GM12891 (cell line): ENCODE results near the gene DLGAP1.

Source experiments
- PAX5 ChIP-seq: IDR thresholded peaks from 2 replicates; pipeline ENCODE4 v1.6.1; 2011; ENCODE audit warnings: low read length, moderate library complexity, mild to moderate bottlenecking; ENCODE audit not compliant: insufficient read depth, severe bottlenecking
- POLR2A ChIP-seq: IDR thresholded peaks from 2 replicates; pipeline ENCODE4 v1.6.1; 2011; ENCODE audit warnings: low read depth, low read length, control low read depth
- POLR2AphosphoS5 ChIP-seq: IDR thresholded peaks from 2 replicates; pipeline ENCODE4 v1.6.1; 2011; ENCODE audit warnings: low read depth, low read length, control low read depth
- TAF1 ChIP-seq: IDR thresholded peaks from 2 replicates; pipeline ENCODE4 v1.6.1; 2011; ENCODE audit warnings: low read depth, low read length, control low read depth

- no peak for TF ChIP-seq PAX5
- TF ChIP-seq POLR2AphosphoS5 = no peak
- no peak for TF ChIP-seq POLR2A
- no peak for TF ChIP-seq TAF1
Observed at GRCh38 chr18:3932276-3932675, 522.8 kb downstream of the DLGAP1 start.
